Left cardiac atrium (tissue), 4 donors: Measurements from ENCODE around the gene RNF151. TPM values are rescaled to one million over a fixed set of nuclear protein-coding genes. Genes with fewer than 3 reads are reported as not detected.

Source experiments
- ATAC-seq, 2 donors: fragments of 200-7000 bp; cut with Tn5 transposase; one replicate each; pipeline ENCODE4 v1.9.1; 2020; ENCODE audit warnings: mild to moderate bottlenecking in 2 of 2, moderate library complexity in 2 of 2
- DNase-seq: peaks from one replicate; pipeline ENCODE4 v3.0.0-alpha.2; 2020
- intact Hi-C, 2 donors: fragments of 100-400 bp; cut with DNase I; formaldehyde crosslinking; loops; one replicate each; pipeline versions ENCODE4 v1.14.1 to v1.15.1; 2022 to 2023
- total RNA-seq, 2 donors: library from RNA; stranded (reverse); fragmentation: NEBNext Ultra II Directional; extraction: Animal tissue kit (Norgen Biotek cat#: 25700); gene quantifications; one replicate each; pipeline ENCODE4 v1.2.1, GENCODE V29; 2021
- donor health status: DM: no; HTN: yes; CAD: no.
- donor health status: DM: no; HTN: yes; CAD: no; lungs with severe emphysema.
- donor health status: DM: yes; HTN: yes; CAD: no.
- donor health status: Dilated cardiomyopathy.

Gene RNF151
- total RNA-seq, 2 donors from 2014 or later: not detected

DNA sequence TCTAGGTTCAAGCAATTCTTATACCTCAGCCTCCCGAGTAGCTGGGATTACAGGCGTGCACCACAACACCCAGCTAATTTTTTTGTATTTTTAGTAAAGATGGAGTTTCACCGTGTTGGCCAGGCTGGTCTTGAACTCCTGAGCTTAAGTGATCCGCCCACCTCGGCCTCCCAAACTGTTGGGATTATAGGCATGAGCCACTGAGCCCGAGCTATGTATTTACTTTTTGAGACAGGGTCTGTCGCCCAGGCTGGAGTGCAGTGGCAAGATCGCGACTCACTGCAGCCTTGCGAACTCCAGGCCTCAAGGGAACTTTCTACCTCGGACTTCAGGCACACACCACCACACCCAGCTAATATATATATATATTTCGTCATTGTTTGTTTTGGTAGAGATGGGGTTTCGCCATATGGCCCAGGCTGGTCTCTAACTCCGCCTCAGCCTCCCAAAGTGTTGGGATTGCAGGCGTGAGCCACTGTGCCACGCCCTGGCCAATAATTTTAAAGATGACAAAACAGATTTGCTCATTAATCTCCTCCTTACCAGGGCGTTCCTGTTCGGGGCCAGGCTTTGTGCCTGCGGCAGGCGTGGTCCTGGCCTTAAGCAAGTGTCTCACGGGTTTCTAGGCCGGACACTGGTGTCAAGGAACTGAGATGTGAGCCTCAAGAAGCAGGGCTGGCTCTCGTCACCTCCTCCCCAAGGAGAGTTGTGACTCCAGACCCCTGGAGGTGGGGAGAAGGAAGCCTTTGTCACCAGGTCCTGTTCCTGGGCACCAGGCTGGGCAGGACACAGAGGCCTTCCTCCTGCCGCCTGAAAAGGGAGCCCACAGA is 48.7 kb downstream of the RNF151 start:
- DNase-seq: peak; percentile 21

DNA sequence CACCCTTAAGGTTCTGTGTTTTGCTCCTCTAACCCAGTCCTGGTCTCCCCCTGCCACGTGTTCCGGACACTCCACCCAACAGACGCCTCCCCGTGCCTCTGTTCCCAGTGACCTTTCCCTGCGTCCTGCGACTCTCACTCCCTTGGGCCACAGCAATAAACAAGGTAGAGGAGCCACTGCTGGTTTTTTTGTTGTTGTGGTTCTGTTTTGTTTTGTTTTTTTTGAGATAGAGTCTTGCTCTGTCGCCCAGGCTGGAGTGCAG is 49.2 kb downstream of the RNF151 start:
- DNase-seq (no peak), ATAC-seq (no peak)

More for the DNA sequence above, 48.7 kb downstream of the RNF151 start:
- intact Hi-C loops: no loop called here
- no peak for ATAC-seq

DNA sequence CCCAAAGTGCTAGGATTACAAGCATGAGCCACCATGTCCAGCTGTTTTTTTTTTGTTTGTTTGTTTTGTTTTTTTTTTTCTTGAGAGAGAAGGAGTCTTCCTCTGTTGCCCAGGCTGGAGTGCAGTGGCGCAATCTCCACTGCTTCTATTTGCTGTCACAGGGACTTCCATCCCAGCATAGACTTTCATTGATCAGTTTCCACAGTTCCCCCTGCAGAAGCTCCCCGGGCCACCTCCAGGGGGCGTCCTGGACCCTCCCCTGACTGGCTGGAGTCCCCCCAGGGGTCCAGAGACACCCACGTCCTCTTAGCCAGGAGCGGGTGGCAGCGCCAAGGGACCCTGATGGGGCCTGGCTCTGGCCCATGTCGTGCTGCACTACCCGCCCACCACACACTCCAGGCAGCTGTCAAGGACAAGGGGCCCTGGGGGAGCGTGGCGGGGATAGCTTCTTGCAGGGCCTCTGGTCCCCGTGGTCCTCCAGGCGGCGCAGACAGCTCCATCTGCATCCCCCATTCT is 49.8 kb downstream of the RNF151 start:
- intact Hi-C loops: no loop called here
- DNase-seq (peak; percentile 24), ATAC-seq (no peak)

More for the DNA sequence above, 49.2 kb downstream of the RNF151 start:
- intact Hi-C loops: no loop called here

Other genes with a start within 250 kb of the RNF151 start
- 10 to 100 TPM; 35.7 to 43.4 TPM for gene NME3, start 195.3 kb upstream of the RNF151 start, total RNA-seq
- gene EME2, start 194.0 kb upstream of the RNF151 start, total RNA-seq: 10 to 100 TPM in 1 of 2 donors, 1 to 10 TPM in 1; 6.9 to 11.9 TPM
- 10 to 100 TPM; 57.0 to 69.2 TPM for gene MRPS34, start 193.7 kb upstream of the RNF151 start, total RNA-seq
- gene SPSB3, start 184.3 kb upstream of the RNF151 start, total RNA-seq: 10 to 100 TPM; 25.9 to 27.7 TPM
- gene NUBP2, start 183.9 kb upstream of the RNF151 start, total RNA-seq: 10 to 100 TPM; 32.5 to 33.6 TPM
- gene IGFALS, start 173.2 kb upstream of the RNF151 start, total RNA-seq: not detected
- 100 to 1,000 TPM; 113 to 123 TPM for gene HAGH, start 140.0 kb upstream of the RNF151 start, total RNA-seq
- gene FAHD1, start 139.7 kb upstream of the RNF151 start, total RNA-seq: 10 to 100 TPM; 21.1 to 21.2 TPM
- gene MEIOB, start 94.7 kb upstream of the RNF151 start, total RNA-seq: under 1 TPM; 0.18 to 0.21 TPM
- not detected for gene HS3ST6, start 48.4 kb upstream of the RNF151 start, total RNA-seq
- 10 to 100 TPM; 23.6 to 30.8 TPM for gene MSRB1, start 23.7 kb upstream of the RNF151 start, total RNA-seq
- 10 to 100 TPM; 33.4 to 78.2 TPM for gene RPL3L, start 12.2 kb upstream of the RNF151 start, total RNA-seq
- gene NDUFB10, start 7.3 kb upstream of the RNF151 start, total RNA-seq: 100 to 1,000 TPM; 411 to 435 TPM
- 1,000 to 10,000 TPM; 1,152 to 1,209 TPM for gene RPS2, start 2.0 kb upstream of the RNF151 start, total RNA-seq
- gene TBL3, start 5.2 kb downstream of the RNF151 start, total RNA-seq: 10 to 100 TPM; 19.4 to 21.5 TPM
- gene NOXO1, start 14.6 kb downstream of the RNF151 start, total RNA-seq: not detected
- 10 to 100 TPM; 18.1 to 20.6 TPM for gene GFER, start 17.3 kb downstream of the RNF151 start, total RNA-seq
- 1 to 10 TPM in 1 of 2 donors, under 1 TPM in 1; 0.74 to 1.9 TPM for gene SYNGR3, start 23.1 kb downstream of the RNF151 start, total RNA-seq
- 10 to 100 TPM; 14.7 to 22.9 TPM for gene ZNF598, start 43.0 kb downstream of the RNF151 start, total RNA-seq
- under 1 TPM in 1 of 2 donors, not detected in 1; 0.84 TPM for gene NPW, start 52.9 kb downstream of the RNF151 start, total RNA-seq
- gene NHERF2, start 60.0 kb downstream of the RNF151 start, total RNA-seq: 100 to 1,000 TPM; 164 to 242 TPM
- gene NTHL1, start 81.0 kb downstream of the RNF151 start, total RNA-seq: 10 to 100 TPM in 1 of 2 donors, 1 to 10 TPM in 1; 5.7 to 16.6 TPM
- gene TSC2, start 81.1 kb downstream of the RNF151 start, total RNA-seq: 10 to 100 TPM; 54.3 to 73.4 TPM
- 100 to 1,000 TPM in 1 of 2 donors, 10 to 100 TPM in 1; 82.2 to 104 TPM for gene PKD1, start 169.0 kb downstream of the RNF151 start, total RNA-seq
- under 1 TPM; 0.81 to 0.88 TPM for gene RAB26, start 181.8 kb downstream of the RNF151 start, total RNA-seq
- gene TRAF7, start 188.9 kb downstream of the RNF151 start, total RNA-seq: 10 to 100 TPM; 31.1 to 34.9 TPM
- 1 to 10 TPM; 5.9 to 6.1 TPM for gene CASKIN1, start 229.7 kb downstream of the RNF151 start, total RNA-seq
- 10 to 100 TPM; 24.9 to 26.9 TPM for gene MLST8, start 238.6 kb downstream of the RNF151 start, total RNA-seq
- gene BRICD5, start 244.0 kb downstream of the RNF151 start, total RNA-seq: 1 to 10 TPM; 5.7 to 5.9 TPM
- 10 to 100 TPM; 21.1 to 24.6 TPM for gene PGP, start 248.0 kb downstream of the RNF151 start, total RNA-seq